SIG-M5 treated with dmso at 0.1 percent for 504 hours (cell line): Measurements from ENCODE around the gene LPXN.
"Not testable (repeated sequence)": the region's sequence is repeated elsewhere in the genome, so short reads cannot be mapped to it uniquely, and the experiment has no call there.

ENCODE experiments used
- DNase-seq: peaks from one replicate; lab custom pipeline; 2025; ENCODE audit not compliant: unreplicated experiment; lab: John Stamatoyannopoulos, UW

Gene LPXN

DNA sequence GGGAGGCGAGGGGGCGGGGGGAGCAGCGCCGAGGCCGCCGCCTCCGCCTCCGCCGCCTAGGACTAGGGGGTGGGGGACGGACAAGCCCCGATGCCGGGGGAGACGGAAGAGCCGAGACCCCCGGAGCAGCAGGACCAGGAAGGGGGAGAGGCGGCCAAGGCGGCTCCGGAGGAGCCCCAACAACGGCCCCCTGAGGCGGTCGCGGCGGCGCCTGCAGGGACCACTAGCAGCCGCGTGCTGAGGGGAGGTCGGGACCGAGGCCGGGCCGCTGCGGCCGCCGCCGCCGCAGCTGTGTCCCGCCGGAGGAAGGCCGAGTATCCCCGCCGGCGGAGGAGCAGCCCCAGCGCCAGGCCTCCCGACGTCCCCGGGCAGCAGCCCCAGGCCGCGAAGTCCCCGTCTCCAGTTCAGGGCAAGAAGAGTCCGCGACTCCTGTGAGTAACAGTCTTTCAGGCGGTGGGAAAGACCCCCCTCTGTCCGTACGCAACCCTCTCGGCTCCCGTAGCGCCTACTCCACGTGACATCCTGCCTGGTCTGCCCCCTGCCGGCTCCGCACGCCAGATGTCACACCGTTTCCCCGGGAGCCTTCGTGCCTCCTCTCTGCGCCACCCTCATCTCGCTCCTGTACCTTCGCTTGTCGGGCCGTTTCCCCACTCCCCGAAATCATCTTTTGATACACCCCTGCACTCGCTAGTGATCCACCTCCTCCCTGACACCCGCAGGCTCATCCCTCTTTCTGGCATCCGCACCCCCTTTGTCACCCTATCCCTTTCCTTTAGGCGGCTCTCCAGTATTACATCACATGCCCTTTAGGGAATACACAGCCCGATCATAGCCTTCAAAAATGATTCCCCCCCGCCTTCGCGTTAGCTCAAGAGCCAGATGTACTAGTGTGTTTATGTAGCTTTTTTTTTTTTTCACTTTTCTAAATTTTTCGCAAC is 3.8 kb upstream of the LPXN start:
- peak; percentile 84 for DNase-seq

DNA sequence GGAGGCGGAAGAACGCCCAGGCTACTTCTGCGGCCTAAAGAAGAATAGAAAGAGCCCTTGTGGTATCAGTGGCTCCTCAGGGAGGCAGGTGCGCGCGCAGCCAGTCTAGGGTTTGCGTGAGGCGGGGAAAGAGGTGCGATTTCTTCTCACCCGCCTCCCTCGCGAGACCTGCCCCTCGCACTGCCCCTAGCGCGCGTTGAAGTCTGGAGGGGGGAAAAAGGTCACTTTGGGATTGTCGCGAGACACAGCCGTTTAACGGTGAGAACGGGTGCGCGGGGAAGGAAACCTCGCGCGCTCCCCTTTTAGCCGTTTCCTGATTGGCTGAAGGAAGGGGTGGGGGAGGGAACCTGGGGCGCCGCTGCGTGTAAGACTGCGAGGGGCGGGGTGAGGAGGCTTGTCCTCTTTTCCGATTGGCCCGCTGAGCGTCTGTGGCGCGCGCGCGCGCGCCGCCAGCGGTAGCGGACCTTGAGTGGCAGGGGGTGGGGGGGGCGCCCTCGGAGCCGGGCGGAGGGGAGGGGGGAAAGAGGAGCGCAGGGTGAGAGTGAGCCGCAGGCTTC is 3.1 kb upstream of the LPXN start, which contains the start of gene ZFP91:
TSS of gene ZFP91 (plus strand) at position 429 of the 557 bp plus-strand sequence. CDS start 219 bp downstream, outside the sequence.
- peak; percentile 96 for DNase-seq

DNA sequence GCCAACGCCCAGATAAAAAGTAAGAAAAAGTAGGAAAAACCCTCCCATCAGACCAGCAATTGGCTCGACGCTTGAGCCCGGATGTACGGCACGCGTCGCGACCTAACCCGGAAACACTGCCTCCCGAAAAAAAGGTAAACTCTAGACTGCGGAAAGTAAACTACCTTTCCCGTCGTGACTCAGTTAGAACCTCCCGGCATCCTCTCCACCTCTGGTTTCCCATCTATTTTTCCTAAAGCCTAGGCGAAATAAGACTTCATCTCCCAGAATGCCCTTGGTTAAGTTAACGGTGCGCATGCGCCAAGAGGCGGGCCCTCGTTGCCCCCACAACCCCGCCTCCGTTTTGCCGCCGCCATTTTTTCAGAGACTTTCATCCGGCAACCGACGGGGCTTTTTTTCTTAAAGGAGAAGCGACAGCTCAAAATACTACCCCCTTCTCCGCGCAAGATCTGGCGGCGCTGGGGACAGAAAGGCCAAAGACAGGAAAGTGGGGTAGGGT is 2.5 kb upstream of the LPXN start:
- DNase-seq, result peak; percentile 98

DNA sequence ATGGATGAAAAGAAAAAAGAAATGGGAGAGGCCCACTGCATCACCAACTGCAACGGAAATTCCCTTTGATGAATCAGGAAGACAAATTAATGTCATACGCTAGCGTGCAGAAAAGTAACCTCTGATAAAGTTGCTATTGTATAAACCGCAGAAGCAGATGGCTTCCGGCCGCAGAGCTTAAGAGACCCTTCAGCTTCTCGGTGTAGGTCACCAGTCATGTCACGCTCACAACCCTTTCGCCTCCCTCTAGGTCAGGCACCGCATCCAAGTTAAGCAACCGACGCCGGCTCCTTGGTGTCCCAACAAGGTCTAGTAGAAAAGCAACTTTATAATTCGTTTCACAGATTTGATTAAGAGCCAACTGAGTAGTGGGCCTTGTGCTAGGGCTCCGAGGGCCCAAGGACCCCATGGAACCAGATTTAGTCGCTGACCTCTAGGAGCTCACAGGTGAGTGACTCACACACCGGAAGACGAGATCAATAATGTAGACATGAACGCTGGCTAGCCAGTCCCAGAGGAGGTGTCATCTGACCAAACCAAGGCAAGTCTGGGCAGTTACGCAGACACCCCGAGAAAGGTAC is 2.0 kb upstream of the LPXN start:
- DNase-seq, result peak; percentile 71

DNA sequence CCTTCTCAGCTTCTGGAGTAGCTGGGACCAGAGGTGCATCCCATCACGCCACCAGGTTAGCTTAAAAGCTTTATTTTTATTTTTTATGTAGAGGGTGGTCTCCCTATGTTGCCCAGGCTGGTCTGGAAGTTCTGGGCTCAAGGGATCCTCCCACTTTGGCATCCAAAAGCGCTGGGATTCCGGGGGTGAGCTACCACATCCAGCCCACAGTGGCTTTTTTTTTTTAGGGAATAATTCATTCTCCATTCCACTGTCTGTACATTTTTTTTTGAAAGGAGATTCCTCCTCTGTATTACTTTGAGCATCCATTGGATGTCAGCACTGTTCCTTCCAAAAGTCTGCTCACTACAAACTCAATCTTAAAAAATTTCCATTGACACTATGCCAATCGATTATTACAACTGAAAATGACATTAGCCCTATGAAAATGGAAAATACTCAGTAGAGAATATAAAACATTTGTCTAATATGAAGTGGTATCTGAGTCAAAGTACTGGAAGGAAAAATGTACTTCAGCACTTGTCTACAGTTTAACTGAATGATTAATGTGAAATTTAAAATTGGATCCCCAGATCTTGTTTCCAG is 1.3 kb upstream of the LPXN start:
- DNase-seq, result peak; percentile 25

DNA sequence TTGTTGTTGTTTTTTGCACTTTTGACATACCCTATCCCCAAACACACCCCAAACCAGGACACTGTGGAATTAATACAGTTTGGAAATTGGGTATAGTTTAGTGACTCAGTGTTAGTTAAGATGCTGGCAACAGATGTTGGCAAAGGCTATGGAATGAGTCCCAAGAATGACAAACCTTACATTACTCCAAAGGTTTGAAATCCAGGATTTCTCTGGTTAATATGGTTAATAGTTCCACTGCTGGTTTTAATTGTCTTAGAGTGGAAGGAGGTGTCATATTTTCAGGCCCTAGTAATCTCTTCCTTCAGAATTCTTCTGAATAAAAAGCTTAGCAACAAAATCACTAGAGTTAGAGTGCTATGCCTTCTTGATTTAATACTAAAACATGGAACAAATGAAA is 775 bp downstream of the LPXN start:
- no peak for DNase-seq

DNA sequence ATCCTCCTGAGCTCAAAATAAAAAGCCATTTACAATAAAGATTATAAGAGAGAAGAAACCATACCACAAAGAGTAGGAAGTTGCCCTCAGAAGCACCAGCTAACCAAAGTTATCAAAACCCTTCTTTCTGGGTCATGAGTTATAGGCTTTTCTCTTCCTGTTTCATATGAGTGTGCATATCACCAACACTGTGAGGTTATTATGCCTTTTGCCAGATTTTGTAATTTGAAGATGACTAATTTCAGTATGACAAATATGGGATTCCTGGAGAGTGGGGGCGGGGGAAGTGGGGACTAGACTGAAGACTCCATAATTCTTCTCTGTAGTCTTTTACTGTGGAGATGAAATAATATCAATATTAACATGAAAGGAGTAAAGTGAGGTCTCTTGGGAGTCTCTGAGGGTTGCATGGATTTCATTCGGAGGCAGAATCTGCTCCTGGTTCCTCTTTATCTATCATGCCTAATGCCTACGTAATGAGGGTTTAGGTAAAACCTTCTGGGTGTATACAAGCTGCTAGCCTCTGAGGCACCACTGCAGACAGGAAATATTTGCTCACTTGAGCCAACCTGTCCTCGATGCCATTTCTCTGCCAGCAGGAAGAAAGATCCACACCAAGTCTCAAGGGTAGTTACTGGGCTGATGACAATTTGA is 2.1 kb downstream of the LPXN start:
- DNase-seq, result peak; percentile 84

DNA sequence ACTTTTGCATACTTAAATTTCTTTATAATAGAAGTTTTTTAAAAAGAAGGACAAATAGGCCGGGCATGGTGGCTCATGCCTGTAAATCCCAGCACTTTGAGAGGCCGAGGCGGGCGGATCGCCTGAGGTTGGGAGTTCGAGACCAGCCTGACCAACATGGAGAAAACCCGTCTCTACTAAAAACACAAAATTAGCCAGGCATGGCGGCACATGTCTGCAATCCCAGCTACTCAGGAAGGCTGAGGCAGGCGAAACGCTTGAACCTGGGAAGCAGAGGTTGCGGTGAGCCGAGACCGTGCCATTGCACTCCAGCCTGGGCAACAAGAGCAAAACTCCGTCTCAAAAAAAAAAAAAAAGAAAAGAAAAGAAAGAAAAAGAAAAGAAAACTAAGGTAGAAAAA is 2.8 kb downstream of the LPXN start:
- not testable (repeated sequence) for DNase-seq

DNA sequence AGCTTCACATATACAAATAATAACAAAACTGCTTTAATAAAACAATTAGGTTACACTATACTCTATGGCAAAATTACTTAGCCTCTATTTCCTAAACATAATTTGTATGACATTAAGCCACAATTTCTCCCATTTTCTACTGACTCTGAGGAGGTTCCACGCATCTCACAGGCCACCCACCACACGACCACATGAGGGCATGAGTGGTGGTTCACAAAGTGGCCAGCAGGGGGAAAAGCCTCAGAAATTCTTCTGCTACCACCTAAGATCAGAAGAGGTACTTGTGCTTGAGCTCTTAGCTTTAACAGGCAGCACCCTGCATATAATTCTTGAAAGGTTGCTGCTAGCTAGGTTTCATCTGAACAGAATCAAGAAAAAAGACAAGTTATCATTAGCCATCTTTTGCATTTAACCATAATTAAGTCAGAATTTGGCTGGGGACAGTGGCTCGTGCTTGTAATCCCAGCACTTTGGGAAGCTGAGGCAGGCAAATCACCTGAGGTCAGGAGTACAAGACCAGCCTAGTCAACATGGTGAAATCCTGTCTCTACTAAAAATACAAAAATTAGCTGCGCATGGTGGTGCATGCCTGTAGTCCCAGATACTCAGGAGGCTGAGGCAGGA is 7.7 kb downstream of the LPXN start:
- peak; percentile 54 for DNase-seq

DNA sequence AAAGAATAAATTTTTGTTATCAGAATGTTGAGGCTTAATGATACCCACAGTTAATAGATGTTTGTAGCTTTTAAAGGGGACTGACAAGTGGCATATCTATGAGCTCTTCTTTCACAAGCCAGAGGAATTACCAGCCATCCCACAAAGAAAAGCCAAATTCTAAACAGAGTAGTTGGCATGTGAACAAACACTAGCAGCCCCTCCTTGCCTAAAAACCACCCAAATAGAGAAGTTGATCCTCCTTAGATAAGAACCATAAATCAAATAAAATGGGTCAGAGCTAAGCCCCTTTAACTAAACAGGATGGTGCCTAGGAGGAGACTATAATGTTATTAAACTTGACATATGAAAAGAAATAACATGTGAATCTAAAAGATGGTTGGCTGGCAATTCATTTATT is 11.4 kb downstream of the LPXN start:
- no peak for DNase-seq

DNA sequence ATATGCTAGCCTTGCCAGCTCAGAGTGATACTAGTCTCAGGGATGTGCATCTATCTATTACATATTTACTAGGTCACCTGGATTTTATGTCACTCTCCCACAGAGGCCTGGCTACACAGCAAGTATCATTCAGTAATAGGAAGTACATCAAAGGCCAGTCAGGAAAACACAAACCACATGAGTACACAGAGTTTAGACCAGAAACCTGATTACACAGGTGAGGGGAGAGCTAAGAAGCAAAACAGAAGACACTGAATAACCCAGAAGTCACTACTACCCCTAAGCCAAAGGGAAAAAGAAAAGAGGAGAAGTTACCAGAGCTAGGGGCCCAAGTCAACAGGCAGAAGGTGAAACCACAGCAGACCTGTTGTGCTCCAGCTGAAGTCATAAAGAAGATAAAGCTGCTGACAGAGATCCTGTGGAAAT is 13.3 kb downstream of the LPXN start:
- DNase-seq, result no peak

DNA sequence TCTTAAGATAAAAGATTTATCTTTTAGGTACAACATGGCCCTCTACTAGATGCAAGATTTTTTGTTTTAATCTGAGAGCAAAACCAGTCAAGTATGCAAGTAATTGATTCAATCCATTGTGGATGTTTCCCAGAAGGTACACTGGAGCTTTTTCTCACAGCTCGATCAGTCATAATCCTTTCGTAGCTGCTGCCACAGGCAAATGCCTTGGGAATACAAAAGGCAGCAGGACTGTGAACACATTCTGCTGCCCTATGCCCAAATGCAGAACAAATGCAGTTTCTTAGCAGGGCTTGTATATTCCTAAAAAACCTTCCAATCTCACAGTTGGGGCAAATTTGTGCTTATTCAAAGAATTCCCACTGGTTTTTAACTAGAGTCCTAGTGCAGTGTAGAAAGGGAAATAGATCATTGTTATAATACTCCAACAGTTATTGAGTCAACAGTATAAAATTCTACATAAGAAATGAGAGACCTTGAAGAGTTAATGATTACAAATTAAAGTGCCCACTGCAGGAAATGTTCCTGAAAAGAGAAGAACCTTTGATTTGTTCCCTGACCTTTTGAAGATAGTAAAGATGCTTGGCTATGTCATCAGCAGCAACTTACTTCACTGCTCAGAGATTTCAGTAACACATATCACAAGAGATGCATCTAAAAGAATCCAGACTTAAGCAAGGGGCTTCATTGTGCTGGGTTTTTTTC is 14.1 kb downstream of the LPXN start:
- DNase-seq, result no peak

DNA sequence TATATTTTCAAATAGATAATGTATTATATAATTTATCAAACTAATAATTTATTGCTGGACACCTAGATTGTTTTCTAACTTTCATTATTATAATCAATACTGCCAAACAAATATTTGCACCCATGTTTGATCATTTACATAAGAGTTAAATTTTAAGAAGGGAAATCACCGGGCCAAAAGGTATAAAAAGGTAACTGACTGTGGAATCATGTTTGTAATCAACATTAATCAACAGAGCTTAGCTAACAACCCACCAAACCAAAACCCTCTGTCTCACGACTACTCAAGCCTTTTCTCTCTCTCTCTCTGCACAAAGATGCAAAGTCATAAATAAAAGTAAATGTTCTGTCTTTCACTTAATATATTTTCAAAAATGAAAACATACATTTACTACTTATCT is 14.8 kb downstream of the LPXN start:
- DNase-seq, result no peak

DNA sequence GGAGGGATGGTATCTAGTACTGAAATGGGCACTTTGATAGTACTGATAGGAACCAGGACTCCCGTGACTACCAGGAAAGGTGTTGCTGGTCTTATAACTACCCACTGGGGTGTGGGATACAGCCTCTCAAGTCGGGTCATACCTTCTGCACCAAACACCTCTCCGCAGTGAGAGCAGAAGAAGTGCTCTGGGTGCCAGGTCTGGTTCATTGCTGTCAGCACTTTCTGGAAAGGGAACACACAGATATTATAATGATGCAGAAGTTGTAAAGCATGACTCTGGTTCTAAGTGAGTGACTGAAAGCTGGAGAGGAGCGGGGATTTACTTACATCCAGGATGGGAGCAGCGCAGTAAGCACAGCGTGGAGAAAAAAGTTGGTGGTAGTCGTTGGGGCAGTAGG is 26.0 kb downstream of the LPXN start:
- DNase-seq, result no peak

DNA sequence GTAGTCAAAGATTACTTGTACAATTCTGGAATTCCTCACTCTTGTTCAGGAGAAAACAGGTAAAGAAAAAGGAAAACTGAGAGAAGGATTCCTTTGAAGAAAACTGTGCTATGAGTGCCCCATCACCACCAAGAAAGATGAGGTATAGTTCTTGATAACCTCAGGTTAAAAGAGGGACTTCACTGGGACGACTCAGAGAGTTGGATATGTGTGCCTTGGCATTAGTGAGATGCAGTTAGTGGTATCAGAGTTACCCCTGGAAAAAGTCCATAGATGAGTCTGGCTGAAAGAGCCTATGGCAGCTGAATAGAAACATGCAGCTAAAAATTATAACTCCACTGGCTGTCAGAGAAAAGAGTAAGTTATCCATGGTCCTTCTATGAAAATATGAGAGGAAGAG is 28.8 kb downstream of the LPXN start:
- DNase-seq, result no peak

DNA sequence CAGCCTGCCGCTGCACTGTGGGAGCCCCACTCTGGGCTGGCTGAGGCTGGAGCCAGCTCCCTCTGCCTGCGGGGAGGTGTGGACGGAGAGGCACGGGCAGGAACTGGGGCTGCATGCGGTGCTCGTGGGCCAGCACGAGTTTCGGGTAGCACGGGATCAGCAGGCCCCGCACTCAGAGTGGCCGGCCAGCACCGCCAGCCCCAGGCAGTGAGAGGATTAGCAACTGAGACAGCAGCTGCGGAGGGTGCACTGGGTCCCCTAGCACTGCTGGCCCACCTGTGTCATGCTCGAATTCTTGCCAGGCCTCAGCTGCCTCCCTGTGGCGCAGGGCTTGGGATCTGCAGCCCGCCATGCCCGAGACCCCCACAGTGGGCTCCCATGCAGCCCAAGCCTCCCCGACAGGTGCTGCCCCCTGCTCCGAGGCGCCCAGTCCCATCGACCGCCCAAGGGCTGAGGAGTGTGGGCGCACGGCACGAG is 43.8 kb downstream of the LPXN start:
- no peak for DNase-seq

DNA sequence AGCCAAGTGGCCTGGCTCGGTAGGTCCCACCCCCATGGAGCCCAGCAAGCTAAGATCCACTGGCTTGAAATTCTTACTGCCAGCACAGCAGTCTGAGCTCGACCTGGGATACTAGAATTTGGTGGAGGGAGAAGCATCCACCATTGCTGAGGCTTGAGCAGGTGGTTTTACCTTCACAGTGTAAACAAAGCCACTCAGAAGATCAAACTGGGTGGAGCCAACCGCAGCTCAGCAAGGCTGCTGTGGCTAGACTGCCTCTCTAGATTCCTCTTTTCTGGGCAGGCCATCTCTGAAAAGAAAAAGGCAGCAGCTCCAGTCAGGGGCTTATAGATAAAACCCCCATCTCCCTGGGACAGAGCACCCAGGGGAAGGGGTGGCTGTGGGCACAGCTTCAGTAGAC is 45.4 kb downstream of the LPXN start:
- DNase-seq, result no peak

DNA sequence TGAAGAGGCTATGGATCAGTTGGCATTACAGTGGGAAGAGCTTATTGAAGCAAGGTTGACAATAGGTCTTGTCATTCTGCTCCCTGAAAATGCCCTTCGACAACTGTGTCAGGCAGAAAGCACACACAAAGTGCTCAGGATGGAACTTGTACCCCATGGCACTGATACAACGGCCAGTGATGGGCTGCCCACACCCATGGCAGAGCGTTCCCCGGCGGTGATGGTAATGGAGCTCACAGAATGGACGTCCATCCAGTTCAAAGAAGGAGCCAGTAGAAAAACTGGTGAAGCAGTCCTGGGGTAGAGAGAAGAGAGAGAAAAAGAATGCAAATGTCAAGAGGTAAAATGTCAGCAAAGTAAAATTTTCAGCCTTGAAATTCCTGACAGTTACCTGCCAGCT is 48.2 kb downstream of the LPXN start:
- no peak for DNase-seq

DNA sequence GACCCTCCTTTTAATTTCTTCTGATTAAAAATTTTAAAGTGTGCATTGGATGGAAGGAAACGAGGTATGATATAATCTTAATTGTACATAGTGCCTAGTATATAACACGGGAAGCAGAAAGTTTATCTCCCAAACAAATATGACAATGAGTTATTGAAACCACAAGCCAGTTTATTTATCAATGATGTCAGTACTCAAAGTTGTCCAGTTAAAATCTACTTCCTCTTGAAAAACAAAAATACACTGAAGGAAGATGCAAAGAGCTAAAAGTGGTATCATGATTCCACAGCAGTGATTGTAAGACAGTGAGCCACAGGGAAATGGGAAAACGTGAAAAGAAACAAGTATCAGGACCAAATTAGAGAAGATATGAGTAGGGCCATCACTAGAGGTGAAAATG is 48.9 kb downstream of the LPXN start:
- no peak for DNase-seq
